Testis (tissue), 2 donors: ENCODE results near the gene MSLN.

Source experiments
- POLR2A ChIP-seq: fragments of 450-650 bp; IDR thresholded peaks from one replicate; pipeline ENCODE4 v1.6.1; 2017; ENCODE audit warnings: antibody characterized with exemption, mild to moderate bottlenecking, moderate library complexity
- TF ChIP-seq, protein P1 (sequence below), 3 experiments: fragments of 450-650 bp in 2 of 3; fragments of 200-600 bp in 1 of 3; sonication (generic) in 1 of 3; IDR thresholded peaks; one replicate each; pipeline ENCODE4 v1.5.1; 2016 to 2019; ENCODE audit warnings: antibody characterized with exemption in 3 of 3, mild to moderate bottlenecking in 2 of 3, moderate library complexity in 1 of 3

DNA sequence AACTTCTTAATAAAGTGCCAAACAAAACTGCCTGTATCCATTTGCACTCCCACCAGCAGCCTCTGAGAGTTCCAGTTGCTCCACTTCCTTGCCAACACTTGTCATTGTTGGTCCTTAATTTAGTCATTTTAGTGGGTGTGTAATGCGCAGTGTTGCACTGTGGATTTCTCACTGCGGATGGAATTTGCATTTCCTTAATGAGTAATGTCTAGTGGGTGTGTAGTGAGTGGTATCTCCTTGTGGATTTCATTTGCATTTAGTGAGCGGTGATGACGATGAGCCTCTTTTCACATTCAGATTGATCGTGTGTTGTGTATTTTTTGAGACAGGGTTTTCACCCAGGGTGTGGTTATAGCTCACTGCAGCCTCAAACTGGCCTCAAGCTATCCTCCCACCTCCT, 4.1 kb upstream of the MSLN start:
- TF ChIP-seq, protein P1, sequence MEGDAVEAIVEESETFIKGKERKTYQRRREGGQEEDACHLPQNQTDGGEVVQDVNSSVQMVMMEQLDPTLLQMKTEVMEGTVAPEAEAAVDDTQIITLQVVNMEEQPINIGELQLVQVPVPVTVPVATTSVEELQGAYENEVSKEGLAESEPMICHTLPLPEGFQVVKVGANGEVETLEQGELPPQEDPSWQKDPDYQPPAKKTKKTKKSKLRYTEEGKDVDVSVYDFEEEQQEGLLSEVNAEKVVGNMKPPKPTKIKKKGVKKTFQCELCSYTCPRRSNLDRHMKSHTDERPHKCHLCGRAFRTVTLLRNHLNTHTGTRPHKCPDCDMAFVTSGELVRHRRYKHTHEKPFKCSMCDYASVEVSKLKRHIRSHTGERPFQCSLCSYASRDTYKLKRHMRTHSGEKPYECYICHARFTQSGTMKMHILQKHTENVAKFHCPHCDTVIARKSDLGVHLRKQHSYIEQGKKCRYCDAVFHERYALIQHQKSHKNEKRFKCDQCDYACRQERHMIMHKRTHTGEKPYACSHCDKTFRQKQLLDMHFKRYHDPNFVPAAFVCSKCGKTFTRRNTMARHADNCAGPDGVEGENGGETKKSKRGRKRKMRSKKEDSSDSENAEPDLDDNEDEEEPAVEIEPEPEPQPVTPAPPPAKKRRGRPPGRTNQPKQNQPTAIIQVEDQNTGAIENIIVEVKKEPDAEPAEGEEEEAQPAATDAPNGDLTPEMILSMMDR (IDR thresholded peaks at IDR 0.05), result no peak
- TF ChIP-seq POLR2A, result no peak
